Activated T-helper 9 cell treated with anti-CD3 and anti-CD28 coated beads, Interleukin-2, amount 50 U/mL, for 16 hours (primary cell): Measurements from ENCODE around the gene ABCC8.

Source experiments
- DNase-seq: peaks from one replicate; pipeline ENCODE4 v3.0.0-alpha.2; 2020; ENCODE audit warnings: low read depth

The ABCC8 gene

GRCh38 chr11:17505146-17505545 lies 28.5 kb upstream of the ABCC8 start:
- no peak for DNase-seq

- peak; percentile 57 for DNase-seq
Measured at GRCh38 chr11:17504330-17505107, 27.9 kb upstream of the ABCC8 start.

GRCh38 chr11:17502630-17503029 lies 26.0 kb upstream of the ABCC8 start:
- DNase-seq, result no peak

- DNase-seq, result no peak
Measured at GRCh38 chr11:17500673-17501072, 24.0 kb upstream of the ABCC8 start.

GRCh38 chr11:17498475-17498874 lies 21.8 kb upstream of the ABCC8 start:
- no peak for DNase-seq

- DNase-seq, result no peak
Measured at GRCh38 chr11:17498058-17498457, 21.4 kb upstream of the ABCC8 start.

- DNase-seq, result no peak
Measured at GRCh38 chr11:17496406-17496805, 19.8 kb upstream of the ABCC8 start.

GRCh38 chr11:17494019-17494418 lies 17.4 kb upstream of the ABCC8 start:
- DNase-seq, result no peak

GRCh38 chr11:17490938-17491337 lies 14.3 kb upstream of the ABCC8 start:
- DNase-seq, result no peak

- DNase-seq, result no peak
Measured at GRCh38 chr11:17490232-17490631, 13.6 kb upstream of the ABCC8 start.

GRCh38 chr11:17489751-17490150 lies 13.1 kb upstream of the ABCC8 start:
- no peak for DNase-seq

- DNase-seq, result no peak
Measured at GRCh38 chr11:17488563-17488962, 11.9 kb upstream of the ABCC8 start.

- DNase-seq, result no peak
Measured at GRCh38 chr11:17486646-17487045, 10.0 kb upstream of the ABCC8 start.

GRCh38 chr11:17483505-17483904 lies 6.9 kb upstream of the ABCC8 start:
- DNase-seq, result no peak

- no peak for DNase-seq
Measured at GRCh38 chr11:17481905-17482304, 5.3 kb upstream of the ABCC8 start.

- DNase-seq, result no peak
Measured at GRCh38 chr11:17479284-17480214, 2.9 kb upstream of the ABCC8 start.

- DNase-seq, result no peak
Measured at GRCh38 chr11:17478070-17478469, 1.4 kb upstream of the ABCC8 start.

GRCh38 chr11:17477361-17477760 lies 716 bp upstream of the ABCC8 start:
- no peak for DNase-seq

GRCh38 chr11:17477084-17477333 lies 364 bp upstream of the ABCC8 start:
- no peak for DNase-seq

- no peak for DNase-seq
Measured at GRCh38 chr11:17475666-17476316, 854 bp downstream of the ABCC8 start.

- DNase-seq, result no peak
Measured at GRCh38 chr11:17473071-17473744, 3.4 kb downstream of the ABCC8 start.

GRCh38 chr11:17472467-17472866 lies 4.2 kb downstream of the ABCC8 start:
- DNase-seq, result no peak
